ENCODE measurements around the gene NRIP2.

NRIP2 gene

DNA sequence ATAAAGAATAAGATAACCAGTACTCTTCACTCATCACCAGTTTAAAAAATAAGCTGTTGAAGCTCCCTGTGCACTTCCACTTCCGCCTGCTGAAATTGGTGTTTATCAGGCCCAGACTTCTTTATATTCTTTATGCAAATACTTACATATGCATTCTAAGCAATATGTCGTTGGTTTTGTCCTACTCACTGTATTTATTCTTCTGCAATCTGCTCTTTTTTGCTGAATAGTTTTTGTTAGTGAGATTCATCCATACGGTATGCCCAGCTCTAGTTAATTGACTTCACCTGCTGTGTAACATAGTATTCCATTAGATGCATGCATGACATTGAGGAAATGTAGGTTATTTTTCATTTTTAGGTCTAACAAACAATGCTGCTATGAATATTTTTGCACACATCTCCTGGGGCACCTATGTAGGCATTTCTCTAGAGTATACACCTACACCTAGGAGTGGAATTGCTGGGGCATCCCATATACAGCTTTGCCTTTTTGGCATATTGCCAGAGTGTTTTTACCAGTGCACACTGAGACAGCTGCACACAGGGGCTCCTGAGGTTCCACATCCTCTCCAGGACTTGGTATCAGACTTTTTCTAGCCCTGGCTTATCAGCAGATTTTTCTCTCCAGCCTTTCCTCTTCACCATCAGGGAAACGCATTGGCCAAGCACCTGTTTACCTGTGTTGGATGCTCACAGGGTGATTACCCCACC is 1.0 kb upstream of the NRIP2 start:
- Histone ChIP-seq H3K27me3 (ENCODE audit: low read depth, low read length) (no peaks in the 10 kb centered on the region), H3K9ac (ENCODE audit: low read length) (no peak overlapping the region), H3K4me2 (ENCODE audit: low read length) (no peak overlapping the region), H2AFZ (ENCODE audit: low read depth, low read length) (no peak overlapping the region), H3K9me3 (ENCODE audit: insufficient read depth, low read length) (no peaks in the 10 kb centered on the region), H3K79me2 (ENCODE audit: low read length) (no peaks in the 10 kb centered on the region), H3K4me1 (ENCODE audit: low read length) (no peaks in the 10 kb centered on the region), H4K20me1 (ENCODE audit: insufficient read depth, low read length) (no peaks in the 10 kb centered on the region), H3K36me3 (replicated peaks; ENCODE audit: low read depth, low read length) (peaks cover 5% of the 10 kb centered on the region), H3K27ac (ENCODE audit: low read length) (no peak overlapping the region), H3K4me3 (ENCODE audit: low read length) (no peak overlapping the region)
- TF ChIP-seq CTCF (IDR thresholded peaks at IDR 0.05; ENCODE audit: low read depth, low read length) (no peak), EZH2phosphoT487 (IDR thresholded peaks at IDR 0.05; ENCODE audit: low read depth) (no peak)

DNA sequence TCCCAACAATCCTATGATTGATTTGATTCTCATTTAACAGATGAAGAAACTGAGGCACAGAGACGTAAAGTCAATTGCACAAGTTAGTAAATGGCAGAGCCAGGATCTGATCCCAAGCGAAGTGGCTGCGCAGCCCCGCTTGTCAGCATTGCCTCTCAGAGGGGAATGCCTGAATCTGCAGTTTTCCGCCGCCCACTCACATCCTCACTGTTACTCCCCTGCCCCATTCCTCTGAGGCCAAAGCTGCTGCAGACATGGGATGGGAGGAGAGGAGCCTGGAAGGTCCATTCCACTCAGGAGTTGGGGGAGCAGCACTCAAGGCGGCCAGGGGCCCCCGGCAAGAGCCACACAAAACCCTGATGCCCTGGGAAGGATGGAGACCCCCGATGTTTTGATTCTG is 1.0 kb downstream of the NRIP2 start:
- H3K27ac ChIP-seq (ENCODE audit: low read length) = no peak overlapping the region
- H3K27me3 ChIP-seq (ENCODE audit: low read depth, low read length) = no peaks in the 10 kb centered on the region
- H3K36me3 ChIP-seq (replicated peaks; ENCODE audit: low read depth, low read length) = peaks cover 5% of the 10 kb centered on the region
- H3K9ac ChIP-seq (ENCODE audit: low read length) = no peak overlapping the region
- no peak overlapping the region for H3K4me3 ChIP-seq (ENCODE audit: low read length)
- H4K20me1 ChIP-seq (ENCODE audit: insufficient read depth, low read length) = no peaks in the 10 kb centered on the region
- TF ChIP-seq EZH2phosphoT487 (IDR thresholded peaks at IDR 0.05; ENCODE audit: low read depth) (no peak), CTCF (IDR thresholded peaks at IDR 0.05; ENCODE audit: low read depth, low read length) (no peak)
- H3K9me3 ChIP-seq (ENCODE audit: insufficient read depth, low read length) = no peaks in the 10 kb centered on the region
- H3K79me2 ChIP-seq (ENCODE audit: low read length) = no peaks in the 10 kb centered on the region
- no peak overlapping the region for H3K4me2 ChIP-seq (ENCODE audit: low read length)
- H3K4me1 ChIP-seq (ENCODE audit: low read length) = no peaks in the 10 kb centered on the region
- H2AFZ ChIP-seq (ENCODE audit: low read depth, low read length) = no peak overlapping the region

DNA sequence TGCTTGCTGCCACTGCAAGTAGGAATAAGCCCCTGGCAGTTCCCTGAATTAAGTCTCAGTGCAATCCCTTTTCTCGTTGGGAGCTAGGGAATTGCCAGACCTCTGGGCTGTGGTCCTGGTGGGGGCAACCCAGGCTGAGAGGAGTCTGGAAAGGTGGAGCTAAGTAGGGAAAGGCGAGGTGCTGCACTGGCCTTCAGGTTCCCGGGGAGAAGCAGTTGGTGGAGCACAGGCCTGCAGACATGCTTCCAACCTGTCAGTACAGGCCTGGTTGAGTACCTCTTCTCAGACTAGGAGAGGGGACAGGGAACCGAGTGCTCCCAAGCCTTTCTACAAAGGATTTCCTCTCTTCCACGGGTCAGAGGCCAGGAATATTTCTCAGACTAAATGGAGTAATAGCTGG is 1.5 kb downstream of the NRIP2 start:
- Histone ChIP-seq H3K9ac (ENCODE audit: low read length) (no peak overlapping the region), H3K27ac (ENCODE audit: low read length) (no peak overlapping the region), H3K79me2 (ENCODE audit: low read length) (no peaks in the 10 kb centered on the region), H2AFZ (ENCODE audit: low read depth, low read length) (no peak overlapping the region), H3K27me3 (ENCODE audit: low read depth, low read length) (no peaks in the 10 kb centered on the region), H3K36me3 (replicated peaks; ENCODE audit: low read depth, low read length) (peaks cover 5% of the 10 kb centered on the region), H3K4me2 (ENCODE audit: low read length) (no peak overlapping the region), H3K9me3 (ENCODE audit: insufficient read depth, low read length) (no peaks in the 10 kb centered on the region), H3K4me1 (ENCODE audit: low read length) (no peaks in the 10 kb centered on the region), H3K4me3 (ENCODE audit: low read length) (no peak overlapping the region), H4K20me1 (ENCODE audit: insufficient read depth, low read length) (no peaks in the 10 kb centered on the region)
- no peak for TF ChIP-seq EZH2phosphoT487 (IDR thresholded peaks at IDR 0.05; ENCODE audit: low read depth)
- TF ChIP-seq CTCF (IDR thresholded peaks at IDR 0.05; ENCODE audit: low read depth, low read length) = no peak

GRCh38 chr12:2832550-2833127 is 2.2 kb downstream of the NRIP2 start:
- Histone ChIP-seq H3K9me3 (ENCODE audit: insufficient read depth, low read length) (no peaks in the 10 kb centered on the region), H4K20me1 (ENCODE audit: insufficient read depth, low read length) (no peaks in the 10 kb centered on the region), H3K9ac (ENCODE audit: low read length) (no peak overlapping the region), H3K36me3 (replicated peaks; ENCODE audit: low read depth, low read length) (peaks cover 8% of the 10 kb centered on the region), H3K4me3 (ENCODE audit: low read length) (no peak overlapping the region), H3K79me2 (ENCODE audit: low read length) (no peaks in the 10 kb centered on the region), H3K27ac (ENCODE audit: low read length) (no peak overlapping the region), H3K4me2 (ENCODE audit: low read length) (no peak overlapping the region), H3K27me3 (ENCODE audit: low read depth, low read length) (no peaks in the 10 kb centered on the region), H3K4me1 (ENCODE audit: low read length) (no peaks in the 10 kb centered on the region), H2AFZ (ENCODE audit: low read depth, low read length) (no peak overlapping the region)
- TF ChIP-seq EZH2phosphoT487 (IDR thresholded peaks at IDR 0.05; ENCODE audit: low read depth) = no peak
- TF ChIP-seq CTCF (IDR thresholded peaks at IDR 0.05; ENCODE audit: low read depth, low read length) = no peak

Measured in OCI-LY3 (cell line).